Fibroblast of lung (primary cell): Measurements from ENCODE around the gene STMN1. TPM values are rescaled to one million over a fixed set of nuclear protein-coding genes. Genes with fewer than 3 reads are reported as not detected.

ENCODE experiments used
- DNase-seq, 2 donors: peaks; one replicate each; pipeline versions ENCODE4 v3.0.0 to v3.0.0-alpha.2; 2010; ENCODE audit warnings: low read depth in 2 of 2
- H2AFZ ChIP-seq: 2 replicates; pipeline ENCODE4 v1.5.1; 2012; ENCODE audit warnings: low read length, control low read depth, inconsistent platforms
- H3K27ac ChIP-seq: 2 replicates; pipeline ENCODE4 v1.5.1; 2011; ENCODE audit warnings: low read length, control low read depth; ENCODE audit not compliant: insufficient read depth
- H3K27me3 ChIP-seq: 2 replicates; pipeline ENCODE4 v1.5.1; 2011; ENCODE audit warnings: mild to moderate bottlenecking, low read length; ENCODE audit not compliant: control insufficient read depth, insufficient read depth
- H3K36me3 ChIP-seq: 2 replicates; pipeline ENCODE4 v1.5.1; 2011; ENCODE audit warnings: low read length; ENCODE audit not compliant: control insufficient read depth, insufficient read depth
- H3K4me1 ChIP-seq: 2 replicates; pipeline ENCODE4 v1.5.1; 2011; ENCODE audit warnings: low read length; ENCODE audit not compliant: control insufficient read depth, insufficient read depth; ENCODE audit errors: extremely low read depth
- H3K4me2 ChIP-seq: 2 replicates; pipeline ENCODE4 v1.5.1; 2011; ENCODE audit warnings: low read length, control low read depth; ENCODE audit not compliant: insufficient read depth; ENCODE audit errors: extremely low read depth
- H3K4me3 ChIP-seq, 4 experiments: fragments of 200-600 bp in 1 of 4; sonication (generic) in 1 of 4; replicated peaks in 1 of 4; 2 replicates each; pipeline ENCODE4 v1.5.1; 2011 to 2016; ENCODE audit warnings: low read length in 4 of 4, low read depth in 3 of 4, mild to moderate bottlenecking in 3 of 4, control low read depth in 2 of 4, inconsistent platforms in 1 of 4, mixed read lengths in 1 of 4; ENCODE audit not compliant: insufficient read depth in 1 of 4; ENCODE audit errors: control extremely low read depth in 1 of 4
- H3K79me2 ChIP-seq: 2 replicates; pipeline ENCODE4 v1.5.1; 2012; ENCODE audit warnings: mild to moderate bottlenecking, low read length, inconsistent platforms; ENCODE audit not compliant: control insufficient read depth, insufficient read depth
- H3K9ac ChIP-seq: 2 replicates; pipeline ENCODE4 v1.5.1; 2011; ENCODE audit warnings: mild to moderate bottlenecking, low read length, control low read depth; ENCODE audit not compliant: insufficient read depth
- H3K9me3 ChIP-seq: 2 replicates; pipeline ENCODE4 v1.5.1; 2012; ENCODE audit warnings: low read depth, low read length; ENCODE audit not compliant: control insufficient read depth, insufficient read depth
- H4K20me1 ChIP-seq: 2 replicates; pipeline ENCODE4 v1.5.1; 2011; ENCODE audit warnings: low read length; ENCODE audit not compliant: control insufficient read depth, insufficient read depth; ENCODE audit errors: extremely low read depth
- CTCF ChIP-seq, 2 donors: IDR thresholded peaks in 1 of 2; conservative IDR thresholded peaks in 1 of 2; 1 replicate in 1 of 2; 2 replicates in 1 of 2; pipeline ENCODE4 v1.5.1; 2011 to 2012; ENCODE audit warnings: low read length in 2 of 2, control low read depth in 1 of 2, inconsistent platforms in 1 of 2, low read depth in 1 of 2, mild to moderate bottlenecking in 1 of 2
- EZH2 ChIP-seq: IDR thresholded peaks from 2 replicates; pipeline ENCODE4 v1.5.1; 2012; ENCODE audit warnings: low read length, control low read depth, mild to moderate bottlenecking; ENCODE audit errors: missing control alignments
- polyA plus RNA-seq, 2 donors: library from polyadenylated mRNA; depleted of rRNA in 1 of 2; stranded (reverse) in 1 of 2; unstranded in 1 of 2; fragments of >200 nt; gene quantifications; 2 replicates each; pipeline ENCODE4 v1.2.1, GENCODE V29; 2011 to 2012; ENCODE audit warnings: missing spikeins in 1 of 2
- total RNA-seq: library from RNA; depleted of rRNA; stranded (reverse); fragments of >200 nt; gene quantifications from 2 replicates; pipeline ENCODE4 v1.2.1, GENCODE V29; 2014

Gene STMN1
- total and polyA plus RNA-seq, 2 donors (not counting 1 experiment from before 2014, with no cell fraction given): 90.7 to 94.7 TPM

GRCh38 chr1:25912076-25912831 is 6.0 kb upstream of the STMN1 start:
- Histone ChIP-seq H3K27ac (peak overlapping the region; percentile 32), H2AFZ (no peak overlapping the region), H3K36me3 (no peaks in the 10 kb centered on the region), H3K4me1 (no peaks in the 10 kb centered on the region), H3K9ac (no peak overlapping the region), H3K9me3 (no peaks in the 10 kb centered on the region), H3K4me3 (no peak overlapping the region), H4K20me1 (no peaks in the 10 kb centered on the region), H3K27me3 (no peaks in the 10 kb centered on the region), H3K4me2 (peak overlapping the region; percentile 64), H3K79me2 (no peaks in the 10 kb centered on the region)
- TF ChIP-seq EZH2 (no peak), CTCF (conservative IDR thresholded peaks at IDR 0.05 in 1 of 2, IDR thresholded peaks at IDR 0.05 in 1 of 2; ENCODE audit: low read depth in 1 of 2, low read length in 2 of 2) (no peak)
- peak; percentile 64 to 91 for DNase-seq

GRCh38 chr1:25911162-25911561 is 4.9 kb upstream of the STMN1 start:
- Histone ChIP-seq H4K20me1 (no peaks in the 10 kb centered on the region), H3K36me3 (no peaks in the 10 kb centered on the region), H3K4me3 (no peak overlapping the region), H3K4me2 (no peak overlapping the region), H3K79me2 (no peaks in the 10 kb centered on the region), H3K9me3 (no peaks in the 10 kb centered on the region), H3K4me1 (no peaks in the 10 kb centered on the region), H3K27ac (no peak overlapping the region), H3K27me3 (no peaks in the 10 kb centered on the region), H3K9ac (no peak overlapping the region), H2AFZ (no peak overlapping the region)
- TF ChIP-seq CTCF (conservative IDR thresholded peaks at IDR 0.05 in 1 of 2, IDR thresholded peaks at IDR 0.05 in 1 of 2; ENCODE audit: low read depth in 1 of 2, low read length in 2 of 2) (no peak), EZH2 (no peak)
- DNase-seq: no peak

GRCh38 chr1:25909040-25909439 is 2.8 kb upstream of the STMN1 start:
- no peaks in the 10 kb centered on the region for H3K9me3 ChIP-seq

More at GRCh38 chr1:25909040-25909439, 2.8 kb upstream of the STMN1 start:
- Histone ChIP-seq H3K9ac (no peak overlapping the region), H3K4me3 (no peak overlapping the region), H3K4me1 (no peaks in the 10 kb centered on the region), H3K79me2 (peaks cover 12% of the 10 kb centered on the region), H2AFZ (no peak overlapping the region), H3K4me2 (no peak overlapping the region), H3K27me3 (no peaks in the 10 kb centered on the region), H3K27ac (no peak overlapping the region), H4K20me1 (no peaks in the 10 kb centered on the region), H3K36me3 (no peaks in the 10 kb centered on the region)
- no peak for TF ChIP-seq CTCF (conservative IDR thresholded peaks at IDR 0.05 in 1 of 2, IDR thresholded peaks at IDR 0.05 in 1 of 2; ENCODE audit: low read depth in 1 of 2, low read length in 2 of 2)
- no peak for TF ChIP-seq EZH2
- no peak for DNase-seq
